ENCODE data around the gene PTPN6. TPM values are rescaled to one million over a fixed set of nuclear protein-coding genes. Genes with fewer than 3 reads are reported as not detected.

Gene PTPN6
- total and polyA plus RNA-seq, 7 donors = 1.3 to 7.6 (median 3.6) TPM

DNA sequence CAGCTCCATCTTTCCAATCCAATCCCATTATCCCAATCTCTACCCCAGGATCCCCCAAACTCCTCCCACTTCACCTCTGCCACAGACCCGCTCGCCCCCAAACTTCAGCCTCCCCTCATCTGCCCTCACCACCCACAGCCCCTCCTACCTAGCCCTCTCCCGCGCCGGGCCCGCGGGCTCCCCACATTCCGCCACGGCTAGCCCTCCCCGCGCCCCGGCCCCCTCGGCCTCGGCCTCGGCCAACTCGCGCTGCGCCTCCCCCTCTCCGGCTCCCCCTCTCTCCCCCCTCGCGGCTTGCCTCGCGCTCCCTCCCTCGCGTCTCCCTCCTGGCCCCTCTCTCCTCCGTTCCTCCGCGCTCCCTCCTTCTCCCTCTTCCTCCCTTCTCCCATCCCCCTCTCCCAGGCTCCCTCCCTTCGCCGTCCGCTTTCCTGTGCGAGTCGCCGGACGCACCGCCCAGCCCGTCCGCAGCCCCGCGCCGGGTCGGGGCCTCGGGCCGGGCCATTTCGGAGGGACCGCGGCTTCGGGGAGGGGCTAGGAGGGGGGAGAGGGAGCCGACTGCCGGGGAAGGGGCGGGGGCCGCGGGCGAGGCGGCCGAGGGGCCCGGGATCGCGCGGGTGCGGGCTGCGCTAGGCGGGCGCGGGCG is 23.7 kb upstream of the PTPN6 start, which contains the start of gene ATN1:
Gene ATN1 (plus strand): TSS at position 581 of the 643 bp plus-strand sequence. CDS start 6,043 bp downstream, outside the sequence.
- WGBS, 3 donors = 1 to 3% (median 1%) methylated on average over 32 to 66 of the region's 66 CpGs
- TF ChIP-seq, protein P1, sequence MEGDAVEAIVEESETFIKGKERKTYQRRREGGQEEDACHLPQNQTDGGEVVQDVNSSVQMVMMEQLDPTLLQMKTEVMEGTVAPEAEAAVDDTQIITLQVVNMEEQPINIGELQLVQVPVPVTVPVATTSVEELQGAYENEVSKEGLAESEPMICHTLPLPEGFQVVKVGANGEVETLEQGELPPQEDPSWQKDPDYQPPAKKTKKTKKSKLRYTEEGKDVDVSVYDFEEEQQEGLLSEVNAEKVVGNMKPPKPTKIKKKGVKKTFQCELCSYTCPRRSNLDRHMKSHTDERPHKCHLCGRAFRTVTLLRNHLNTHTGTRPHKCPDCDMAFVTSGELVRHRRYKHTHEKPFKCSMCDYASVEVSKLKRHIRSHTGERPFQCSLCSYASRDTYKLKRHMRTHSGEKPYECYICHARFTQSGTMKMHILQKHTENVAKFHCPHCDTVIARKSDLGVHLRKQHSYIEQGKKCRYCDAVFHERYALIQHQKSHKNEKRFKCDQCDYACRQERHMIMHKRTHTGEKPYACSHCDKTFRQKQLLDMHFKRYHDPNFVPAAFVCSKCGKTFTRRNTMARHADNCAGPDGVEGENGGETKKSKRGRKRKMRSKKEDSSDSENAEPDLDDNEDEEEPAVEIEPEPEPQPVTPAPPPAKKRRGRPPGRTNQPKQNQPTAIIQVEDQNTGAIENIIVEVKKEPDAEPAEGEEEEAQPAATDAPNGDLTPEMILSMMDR (IDR thresholded peaks at IDR 0.05) = no peak
- peak within 1 kb of the TSS; percentile 84 for H3K27ac ChIP-seq
- intact Hi-C loops (cut with DNase I) = no loop called here
- no peaks in the 10 kb centered on the region for H3K27me3 ChIP-seq (ENCODE audit: insufficient read depth in 3 of 3, low read length in 2 of 3)
- DNase-seq (peak; percentile 84 to 92), ATAC-seq (peak; percentile 60 to 69 (median 65))
- no peaks in the 10 kb centered on the region for H3K9me3 ChIP-seq
- peaks cover 41% of the 10 kb centered on the region for H3K4me1 ChIP-seq
- no peaks in the 10 kb centered on the region for H3K36me3 ChIP-seq (ENCODE audit: insufficient read depth in 1 of 2, low read depth in 1 of 2)
- peak within 1 kb of the TSS; percentile 85 for H3K4me3 ChIP-seq

DNA sequence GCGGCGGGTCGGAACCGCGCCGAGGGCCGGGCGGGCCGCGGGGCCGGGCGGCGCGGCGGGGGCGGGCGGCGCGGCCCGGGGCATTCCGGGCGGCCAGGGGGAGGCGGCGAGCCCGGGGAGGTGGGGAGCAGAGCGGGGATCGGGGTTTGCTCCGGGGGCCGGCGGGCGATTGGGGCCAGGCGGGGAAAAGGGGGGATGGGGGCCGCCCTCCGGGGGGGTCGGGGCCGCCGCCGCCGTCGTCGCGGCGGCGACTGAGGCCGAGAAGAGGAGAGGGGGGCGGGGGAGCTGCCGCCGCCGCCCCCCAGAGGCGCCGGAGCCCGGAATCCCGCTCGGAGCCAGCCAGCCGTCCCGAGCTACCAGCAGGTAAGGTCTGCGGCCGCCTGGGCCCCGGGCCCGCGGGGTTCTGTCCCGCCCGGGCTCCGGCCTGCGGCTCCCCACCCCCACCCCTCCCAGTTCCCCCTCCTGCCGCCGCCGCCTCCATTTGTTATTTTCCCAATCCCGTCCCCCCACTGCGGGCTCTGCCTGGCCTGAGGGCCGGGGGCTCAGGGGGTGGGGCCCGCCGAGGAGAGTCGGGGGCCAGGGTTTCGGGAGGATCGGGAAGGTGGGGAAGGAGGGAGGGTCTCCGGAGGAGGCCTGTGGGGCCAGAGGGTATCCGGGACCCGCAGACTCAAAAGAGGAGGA is 23.0 kb upstream of the PTPN6 start:
- TF ChIP-seq, protein P1 (IDR thresholded peaks at IDR 0.05) = no peak
- Histone ChIP-seq H3K9me3 (no peaks in the 10 kb centered on the region), H3K27ac (peak overlapping the region; percentile 84), H3K4me1 (peaks cover 43% of the 10 kb centered on the region), H3K4me3 (peak overlapping the region; percentile 85), H3K36me3 (ENCODE audit: insufficient read depth in 1 of 2, low read depth in 1 of 2) (peaks cover 0 to 3% of the 10 kb centered on the region in 2 donors), H3K27me3 (ENCODE audit: insufficient read depth in 3 of 3, low read length in 2 of 3) (no peaks in the 10 kb centered on the region)
- ATAC-seq = no peak
- intact Hi-C loops (cut with DNase I) = no loop called here
- WGBS, 3 donors = 0 to 3% (median 0%) methylated on average over 9 to 79 of the region's 79 CpGs
- DNase-seq = no peak

DNA sequence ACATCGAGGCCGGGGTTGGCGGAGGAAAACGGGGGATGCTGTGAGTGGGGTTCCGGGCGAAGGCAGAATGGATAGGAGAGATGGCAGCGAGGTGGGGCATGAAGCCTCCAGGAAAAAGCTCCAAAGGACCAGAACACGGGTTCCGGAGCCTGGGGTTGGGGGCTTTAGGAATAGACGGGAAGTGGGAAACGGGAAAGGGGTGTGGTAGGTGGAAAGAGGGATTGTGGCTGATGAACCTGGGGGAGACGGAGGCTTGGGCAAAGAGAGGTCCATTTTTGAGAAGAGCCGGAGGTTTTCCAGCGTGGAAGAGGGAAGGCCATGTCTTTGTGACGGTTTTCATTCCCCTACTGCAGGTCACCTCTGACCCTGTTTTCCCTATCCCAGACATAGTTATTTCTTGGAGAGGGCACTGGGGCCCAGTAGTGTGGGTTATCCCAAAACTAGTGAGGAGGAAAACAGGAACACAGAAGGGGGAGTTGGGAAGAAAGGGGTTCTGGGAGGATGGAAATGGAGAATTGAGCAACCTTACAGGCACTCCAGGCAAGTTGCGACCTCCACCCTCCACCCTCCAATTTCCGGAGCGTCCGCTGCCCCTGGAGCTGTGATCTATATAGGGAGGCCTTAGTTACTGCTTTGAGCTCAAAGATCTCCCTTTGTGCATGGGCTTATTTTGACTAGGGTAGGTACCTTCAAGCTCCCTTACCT is 22.3 kb upstream of the PTPN6 start:
- ATAC-seq (no peak), DNase-seq (no peak)
- peaks cover 50% of the 10 kb centered on the region for H3K4me1 ChIP-seq
- peaks cover 0 to 10% of the 10 kb centered on the region in 2 donors for H3K36me3 ChIP-seq (ENCODE audit: insufficient read depth in 1 of 2, low read depth in 1 of 2)
- peak overlapping the region; percentile 85 for H3K4me3 ChIP-seq
- H3K27ac ChIP-seq = peak overlapping the region; percentile 84
- TF ChIP-seq, protein P1 (IDR thresholded peaks at IDR 0.05) = no peak
- no peaks in the 10 kb centered on the region for H3K27me3 ChIP-seq (ENCODE audit: insufficient read depth in 3 of 3, low read length in 2 of 3)
- no peaks in the 10 kb centered on the region for H3K9me3 ChIP-seq
- intact Hi-C loops (cut with DNase I) = no loop called here
- WGBS, 3 donors = 20 to 24% (median 21%) methylated on average over 19 of the region's 19 CpGs

DNA sequence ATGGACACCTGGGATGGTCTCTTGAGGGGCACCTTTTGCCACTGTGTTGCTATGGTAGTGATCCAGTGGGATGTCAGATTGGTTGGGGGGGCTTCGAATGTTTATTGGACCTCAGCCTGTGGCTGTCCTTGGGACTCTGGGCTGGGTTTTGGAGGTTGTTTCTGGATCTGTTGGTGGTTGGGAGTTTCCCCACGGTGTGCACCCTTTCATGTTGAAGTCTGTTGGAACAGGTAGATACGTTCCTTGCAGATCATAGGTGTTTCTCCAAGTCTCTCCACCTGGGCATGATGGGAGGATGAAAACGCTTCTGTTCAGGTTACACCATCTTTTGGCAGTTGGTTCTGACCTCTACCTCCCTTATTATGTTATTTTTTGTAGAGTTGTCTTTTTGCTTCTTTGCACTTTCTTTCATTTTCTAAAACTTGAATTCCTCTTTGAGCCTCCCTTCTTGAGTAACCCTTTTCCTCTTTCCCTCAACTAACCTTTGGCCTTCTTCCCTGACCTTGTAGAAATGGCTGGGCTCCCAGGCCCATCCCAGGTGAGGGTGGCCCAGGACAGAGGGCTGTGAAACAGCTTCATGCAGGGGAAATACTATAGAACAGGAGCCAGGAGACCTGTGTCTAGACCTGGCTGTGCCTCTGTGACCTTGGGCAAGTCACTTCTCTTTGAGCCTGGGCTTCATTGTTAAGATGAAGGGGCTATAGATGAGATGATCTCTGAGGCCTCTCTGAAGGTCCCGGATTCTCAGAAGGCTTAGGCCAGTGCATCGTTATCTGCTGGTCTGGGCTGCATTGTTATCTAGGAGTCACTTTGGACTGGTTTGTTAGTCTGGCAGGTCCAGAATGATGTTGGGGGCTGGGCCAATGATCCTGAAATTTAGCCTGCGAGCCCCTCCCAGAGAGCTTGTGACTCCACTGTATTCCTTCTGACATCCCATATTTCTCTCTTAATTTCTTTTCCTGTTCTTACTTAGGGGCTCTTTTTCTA is 21.4 kb upstream of the PTPN6 start:
- WGBS, 3 donors = 47 to 62% (median 58%) methylated on average over 7 of the region's 7 CpGs
- ATAC-seq = no peak
- DNase-seq = peak in 1 of 2 donors; percentile 43
- peak overlapping the region; percentile 41 for H3K27ac ChIP-seq
- H3K9me3 ChIP-seq = no peaks in the 10 kb centered on the region
- peaks cover 0 to 19% of the 10 kb centered on the region in 2 donors for H3K36me3 ChIP-seq (ENCODE audit: insufficient read depth in 1 of 2, low read depth in 1 of 2)
- H3K27me3 ChIP-seq (ENCODE audit: insufficient read depth in 3 of 3, low read length in 2 of 3) = no peaks in the 10 kb centered on the region
- H3K4me1 ChIP-seq = peaks cover 44% of the 10 kb centered on the region
- H3K4me3 ChIP-seq = peak overlapping the region; percentile 85
- intact Hi-C loops (cut with DNase I) = no loop called here
- TF ChIP-seq, protein P1 (IDR thresholded peaks at IDR 0.05) = no peak
